Heart left ventricle (tissue), 13 donors: ENCODE measurements around the gene SAXO1.

Experiments
- CTCF ChIP-seq, 12 donors: fragments of 200-600 bp; sonication (generic) in 4 of 12; IDR thresholded peaks; one replicate each; pipeline versions ENCODE4 v1.5.0 to v1.8.0; 2018 to 2022; ENCODE audit warnings: antibody characterized with exemption in 12 of 12, mild to moderate bottlenecking in 5 of 12
- POLR2A ChIP-seq, 2 donors: fragments of 450-650 bp; IDR thresholded peaks; one replicate each; pipeline ENCODE4 v1.6.1; 2017; ENCODE audit warnings: antibody characterized with exemption in 2 of 2, mild to moderate bottlenecking in 2 of 2, moderate library complexity in 2 of 2
- donor health status: ischemic (EF 13 %, LVEDD 7.1; RV severe dilation, severe dysfunction).
- donor health status: DM: no; HTN: yes; CAD: no.
- donor health status: DM: no; HTN: no; CAD: no.
- donor health status: ischemic (EF 25% LVEDD 6.9; RV normal size, moderate dysfunction).
- donor health status: ischemic (EF 25% LVEDD 5.7; RV mildly dilated, moderate dysfunction).
- donor health status: ischemic (EF 35%, LVEDD 5.7; RV mildly dilated, moderate dysfunction).
- donor health status: nonischemic (EF 11% LVEDD 7.7; RV severe dilation, severe dysfunction).
- donor health status: DM: yes; HTN: yes; CAD: no.
- donor health status: PGD.
- donor health status: ischemic (EF 29% LVEDD 5.4; RV normal size, mild dysfunction).
- donor health status: nonischemic (EF 23%, LVEDD 6.1; RV moderate dilation, normal function).

GRCh38 chr9:18906656-18907395, 126.2 kb downstream of the SAXO1 start:
- TF ChIP-seq CTCF (IDR thresholded peaks at IDR 0.05) = no peak
- no peak for TF ChIP-seq POLR2A (IDR thresholded peaks at IDR 0.05)
